Epidermal melanocyte (primary cell): ENCODE results near the gene IL12RB1.

Source experiments
- DNase-seq: peaks from one replicate; pipeline ENCODE4 v3.0.0; 2011; ENCODE audit warnings: low spot score; ENCODE audit not compliant: insufficient read length

IL12RB1 gene

DNA sequence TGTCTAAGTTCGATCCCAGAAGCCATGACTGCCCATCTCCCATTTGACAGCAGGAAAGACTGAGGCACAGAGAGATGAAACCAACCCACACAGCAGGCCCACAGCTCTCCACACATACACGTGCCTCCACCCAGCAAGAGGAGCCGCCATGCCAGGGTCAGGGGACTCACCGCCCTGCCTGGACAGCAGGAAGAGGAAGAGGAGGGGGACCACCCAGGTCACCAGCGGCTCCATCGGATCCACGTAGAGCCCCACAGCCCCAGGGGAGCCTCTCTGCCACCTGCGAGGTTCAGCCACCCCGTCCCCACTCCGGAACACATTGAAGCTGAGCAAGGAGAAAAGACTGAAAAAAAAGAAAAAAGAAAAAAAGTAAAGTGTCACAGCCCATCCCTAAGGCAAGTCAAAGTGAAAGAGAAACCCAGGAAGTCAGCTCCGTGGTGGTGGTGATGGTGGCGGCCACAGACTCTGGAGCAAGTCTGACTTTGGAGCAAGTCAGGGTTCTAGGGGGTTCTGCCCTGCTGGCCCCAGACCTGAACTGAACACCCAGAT is at the start of gene IL12RB1:
Gene IL12RB1, minus strand, starts transcription at position 345 of the 549 bp plus-strand sequence. Its CDS starts 111 bp downstream, at position 234.
- no peak for DNase-seq

DNA sequence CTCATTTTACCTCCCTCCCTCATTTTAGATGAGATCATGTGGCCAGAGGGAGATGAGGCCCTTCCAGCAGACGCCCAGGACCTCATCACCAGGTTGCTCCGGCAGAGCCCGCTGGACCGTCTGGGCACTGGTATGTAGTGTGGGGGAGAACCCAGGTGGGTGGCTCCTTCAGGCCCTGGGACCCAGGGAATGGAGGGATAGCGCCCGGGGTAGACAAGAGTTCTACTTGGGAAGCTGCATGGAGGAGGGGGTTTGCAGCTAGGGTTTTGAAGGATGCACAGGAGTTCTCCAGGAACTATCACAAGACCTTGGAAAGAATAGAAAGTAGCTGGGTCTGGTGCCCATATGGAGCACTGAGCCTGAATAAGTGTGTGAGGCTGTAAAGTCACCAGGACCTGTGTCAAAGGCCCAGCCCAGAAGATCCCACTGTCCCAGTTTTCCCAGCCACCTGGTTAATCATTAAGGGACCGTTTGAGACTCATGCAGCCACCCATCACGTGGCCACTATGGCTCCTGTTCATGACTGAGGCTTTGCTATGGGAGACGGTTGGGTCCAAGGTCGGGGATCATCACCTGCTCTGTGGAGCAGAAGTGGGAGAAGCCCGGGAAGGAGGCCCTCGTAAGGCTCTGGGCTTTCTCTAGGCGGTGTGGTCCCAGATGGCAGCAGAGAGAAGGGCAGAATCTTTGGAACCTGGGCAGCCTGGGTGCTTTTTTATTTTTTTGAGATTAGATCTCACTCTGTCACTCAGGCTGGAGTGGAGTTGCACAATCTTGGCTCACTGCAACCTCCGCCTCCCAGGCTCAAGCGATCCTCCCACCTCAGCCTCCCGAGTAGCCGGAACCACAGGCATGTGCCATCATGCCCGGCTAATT is 49.2 kb upstream of the IL12RB1 start:
- no peak for DNase-seq

DNA sequence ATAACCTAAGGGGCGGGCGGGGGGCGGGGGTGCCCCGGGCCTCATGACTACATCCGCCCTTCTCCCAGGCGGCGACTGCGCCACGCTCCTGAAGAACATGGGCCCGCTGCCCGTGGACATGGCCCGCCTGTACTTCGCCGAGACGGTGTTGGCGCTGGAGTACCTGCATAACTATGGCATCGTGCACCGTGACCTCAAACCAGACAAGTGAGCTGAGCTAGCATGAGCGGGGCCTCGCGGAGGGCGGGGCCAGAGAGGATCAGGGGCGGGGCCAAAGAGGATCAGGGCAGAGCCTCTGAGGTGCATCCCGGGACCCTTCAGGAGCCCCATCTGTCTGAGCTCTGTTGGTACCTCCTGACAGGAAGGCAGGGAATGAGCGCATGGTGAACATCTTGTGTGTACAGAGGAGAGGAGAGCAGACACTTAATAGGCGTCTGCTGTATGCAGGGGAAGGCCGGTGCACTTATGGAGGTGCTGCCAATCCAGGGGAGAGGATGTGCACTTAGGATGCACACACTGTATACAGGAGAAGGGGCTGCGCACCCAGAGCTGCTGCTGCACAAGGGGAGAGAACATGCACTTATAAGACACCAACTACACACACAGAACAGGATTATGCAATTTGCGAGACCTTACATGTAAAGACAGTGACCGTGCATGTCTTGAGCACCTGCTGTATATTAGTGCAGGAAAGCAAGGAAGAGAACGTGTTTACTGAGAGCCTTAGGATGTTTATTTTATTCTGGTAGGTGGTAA is 45.3 kb upstream of the IL12RB1 start:
- no peak for DNase-seq

DNA sequence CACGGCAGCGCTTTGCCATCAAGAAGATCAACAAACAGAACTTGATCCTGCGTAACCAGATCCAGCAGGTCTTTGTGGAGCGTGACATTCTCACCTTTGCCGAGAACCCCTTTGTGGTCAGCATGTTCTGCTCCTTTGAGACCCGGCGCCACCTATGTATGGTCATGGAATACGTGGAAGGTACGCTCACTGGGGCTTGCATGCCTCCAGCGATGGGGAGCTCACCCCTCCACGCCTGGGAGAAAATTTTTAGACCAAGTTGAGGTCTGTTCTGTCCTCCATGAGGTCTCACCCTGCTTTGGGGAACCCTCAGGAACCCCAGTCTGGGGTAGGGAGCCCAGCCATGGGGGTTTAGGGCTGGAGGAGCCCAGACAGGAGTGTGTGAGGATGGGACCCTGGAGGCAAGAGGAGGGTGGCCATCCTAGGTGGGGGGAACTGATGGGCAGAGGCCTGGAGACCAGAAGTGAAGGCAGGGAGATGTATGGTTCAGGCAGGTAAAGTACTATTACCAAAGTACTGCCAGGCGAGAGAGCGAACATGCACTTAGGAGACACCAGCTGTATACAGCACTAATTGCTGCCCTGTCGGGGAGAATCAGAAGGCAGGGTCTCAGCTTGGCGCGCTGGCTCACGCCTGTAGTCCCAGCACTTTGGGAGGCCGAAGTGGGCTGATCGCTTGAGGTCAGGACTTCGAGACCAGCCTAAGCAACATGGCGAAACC is 43.9 kb upstream of the IL12RB1 start:
- no peak for DNase-seq

DNA sequence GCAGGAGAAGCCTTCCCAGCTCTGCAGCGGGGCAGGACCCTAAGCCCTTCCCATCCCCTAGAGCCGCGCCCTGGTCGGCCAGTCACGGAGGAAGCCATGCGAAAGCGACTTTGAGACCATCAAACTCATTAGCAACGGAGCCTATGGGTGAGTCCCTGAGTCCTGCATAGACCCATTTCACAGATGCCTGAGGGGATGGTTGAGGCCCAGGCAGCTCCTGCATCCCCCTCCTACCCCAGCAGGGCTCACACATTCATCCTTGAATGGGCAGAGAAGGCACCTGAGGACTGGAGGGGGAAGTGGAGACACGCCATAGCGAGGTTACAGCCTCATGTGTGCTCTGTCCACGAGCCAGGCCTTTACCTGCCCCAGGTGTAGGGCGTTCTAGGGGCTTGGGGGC is 42.1 kb upstream of the IL12RB1 start:
- no peak for DNase-seq

DNA sequence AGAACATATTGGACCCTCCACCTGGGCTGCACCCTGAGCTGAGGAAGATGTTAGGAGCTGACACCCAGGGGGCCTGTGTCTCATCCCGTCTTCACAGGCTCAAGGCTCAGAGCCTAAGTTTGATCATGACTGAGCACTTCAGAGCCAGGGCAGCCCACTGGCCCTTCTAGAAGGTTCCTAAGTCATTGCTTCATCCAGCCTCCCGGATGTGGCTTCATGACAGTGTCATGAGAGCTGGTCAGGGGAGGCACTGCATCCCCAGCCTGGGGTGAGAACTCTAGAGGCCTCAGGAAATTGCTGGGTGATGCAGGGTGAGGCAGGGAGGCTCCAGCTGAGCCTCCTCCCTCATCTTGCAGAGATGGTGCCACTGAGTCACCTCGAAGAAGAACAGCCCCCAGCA is 41.3 kb upstream of the IL12RB1 start:
- no peak for DNase-seq

DNA sequence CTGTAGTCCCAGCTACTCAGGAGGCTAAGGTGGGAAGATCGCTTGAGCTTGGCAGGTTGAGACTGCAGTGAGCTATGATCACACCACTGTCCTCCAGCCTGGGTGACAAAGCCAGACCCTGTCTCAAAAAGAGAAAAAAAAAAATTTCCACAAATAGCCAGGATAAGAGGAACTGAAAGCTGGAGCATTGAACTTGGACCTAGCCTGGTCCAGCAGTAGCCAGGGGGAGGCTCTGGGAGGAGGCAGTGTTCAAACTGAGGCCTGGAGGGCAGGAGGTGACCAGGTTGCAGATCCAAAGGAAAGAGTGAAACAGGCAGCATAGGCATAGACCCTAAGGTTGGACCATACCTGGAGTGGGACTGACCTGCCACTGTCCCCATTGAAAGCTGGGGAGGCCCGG is 39.4 kb upstream of the IL12RB1 start:
- no peak for DNase-seq

DNA sequence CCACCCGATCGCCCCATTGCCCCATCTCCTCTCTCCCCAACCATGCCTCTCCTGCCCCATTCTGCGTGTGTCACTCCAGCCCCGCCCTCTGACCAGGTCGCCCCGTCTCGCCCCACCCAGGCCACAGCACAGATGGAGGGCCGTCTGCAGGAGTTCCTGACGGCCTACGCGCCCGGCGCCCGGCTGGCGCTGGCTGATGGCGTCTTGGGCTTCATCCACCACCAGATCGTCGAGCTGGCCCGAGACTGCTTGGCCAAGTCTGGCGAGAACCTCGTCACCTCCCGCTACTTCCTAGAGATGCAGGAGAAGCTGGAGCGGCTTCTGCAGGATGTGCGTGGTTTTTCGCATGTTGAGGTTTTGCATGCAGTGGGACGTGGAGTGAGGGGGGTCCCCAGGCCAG is 37.1 kb upstream of the IL12RB1 start:
- DNase-seq = no peak

DNA sequence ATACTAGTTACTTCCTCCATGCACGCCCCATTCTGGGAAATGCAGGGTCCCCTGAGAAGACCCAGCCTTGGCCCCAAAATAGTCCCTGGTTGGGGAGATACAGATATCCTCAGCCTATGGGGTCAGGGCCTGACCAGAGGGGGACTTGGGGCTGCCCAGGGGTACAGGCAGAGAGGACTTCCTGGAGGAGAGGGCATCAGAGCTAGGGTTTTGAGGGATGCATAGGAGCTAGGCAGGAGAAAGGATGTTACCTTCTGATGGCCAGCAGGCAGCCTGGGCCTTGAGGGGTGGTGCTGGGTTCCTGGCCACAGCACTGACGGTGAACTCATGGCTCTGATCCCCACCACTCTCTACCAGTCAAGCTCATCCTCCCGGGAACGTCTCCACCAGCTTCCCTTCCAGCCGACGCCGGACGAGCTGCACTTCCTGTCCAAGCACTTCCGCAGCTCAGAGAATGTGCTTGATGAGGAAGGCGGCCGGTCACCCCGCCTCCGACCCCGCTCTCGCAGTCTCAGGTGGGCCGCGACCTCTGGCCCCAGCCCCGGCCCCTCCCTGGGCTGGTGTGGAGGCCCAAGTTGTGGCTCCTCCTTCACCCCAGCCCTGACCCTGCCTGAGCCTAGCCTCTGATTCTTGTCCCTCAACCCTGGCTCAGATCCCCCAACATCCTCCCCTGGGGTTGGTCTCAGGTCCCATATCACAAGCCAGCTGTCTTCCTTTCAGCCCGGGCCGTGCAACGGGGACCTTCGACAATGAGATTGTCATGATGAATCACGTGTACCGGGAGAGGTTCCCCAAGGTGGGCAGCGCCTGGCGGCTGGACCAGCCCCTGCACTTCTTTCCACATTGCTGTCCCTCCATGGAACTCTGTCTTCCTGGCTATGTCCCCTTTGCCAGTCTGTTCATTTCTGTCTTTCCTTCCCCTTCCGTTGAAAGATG is 36.4 kb upstream of the IL12RB1 start:
- DNase-seq = no peak

DNA sequence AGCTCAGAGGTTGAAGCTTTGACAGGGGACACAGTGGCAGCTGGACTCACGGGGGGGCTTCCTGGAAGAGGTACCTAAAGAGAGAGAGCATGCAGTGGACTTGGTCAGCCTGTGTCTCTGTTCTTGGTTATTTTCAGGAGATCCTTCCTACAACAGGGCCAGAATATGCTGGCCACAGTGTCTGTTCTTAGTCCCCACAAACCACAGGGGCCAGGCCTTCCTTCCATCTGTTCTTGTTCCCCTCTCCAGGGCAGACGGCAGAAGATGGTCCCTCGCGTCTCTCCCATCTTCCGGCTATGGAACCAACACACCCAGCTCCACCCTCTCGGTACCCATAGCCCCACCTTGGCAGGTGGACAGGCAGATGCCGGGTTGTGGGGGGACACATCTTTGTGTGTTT is 35.7 kb upstream of the IL12RB1 start:
- no peak for DNase-seq

DNA sequence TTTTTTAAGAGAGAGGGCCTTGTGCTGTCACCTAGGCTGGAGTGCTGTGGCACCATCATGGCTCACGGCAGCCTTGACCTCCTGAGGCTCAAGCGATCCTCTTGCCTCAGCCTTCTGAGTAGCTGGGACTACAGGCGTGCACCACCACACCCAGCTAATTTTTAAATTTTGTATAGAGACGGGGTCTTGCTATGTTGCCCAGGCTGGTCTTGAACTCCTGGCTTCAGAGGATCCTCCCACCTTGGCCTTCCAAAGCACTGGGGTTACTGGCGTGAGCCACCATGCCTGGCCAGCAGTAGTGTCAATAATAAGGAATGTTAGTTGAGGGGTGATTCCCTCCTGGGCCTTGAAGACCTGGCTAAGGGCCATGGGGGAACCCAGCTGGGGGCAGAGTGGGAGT is 34.4 kb upstream of the IL12RB1 start:
- DNase-seq = no peak

DNA sequence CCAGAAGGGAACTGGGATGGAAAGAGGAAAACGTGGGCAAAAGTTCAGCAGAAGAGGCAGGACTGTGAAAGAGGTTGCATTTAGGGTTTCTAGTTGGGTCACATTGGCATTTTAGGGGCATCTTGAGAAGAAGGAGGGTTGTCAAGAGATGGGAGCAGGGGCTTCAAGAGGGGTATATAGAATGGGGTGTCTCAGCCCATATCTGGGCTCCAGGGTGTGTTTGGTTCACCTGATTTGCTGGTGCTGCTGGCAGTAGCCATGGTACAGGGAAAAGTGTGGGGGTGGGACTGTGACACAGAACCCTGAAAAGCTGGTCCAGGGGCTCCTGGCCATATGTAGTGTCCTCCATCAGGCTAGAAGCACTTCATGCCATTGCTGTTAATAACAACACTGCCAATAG is 33.4 kb upstream of the IL12RB1 start:
- DNase-seq = no peak

DNA sequence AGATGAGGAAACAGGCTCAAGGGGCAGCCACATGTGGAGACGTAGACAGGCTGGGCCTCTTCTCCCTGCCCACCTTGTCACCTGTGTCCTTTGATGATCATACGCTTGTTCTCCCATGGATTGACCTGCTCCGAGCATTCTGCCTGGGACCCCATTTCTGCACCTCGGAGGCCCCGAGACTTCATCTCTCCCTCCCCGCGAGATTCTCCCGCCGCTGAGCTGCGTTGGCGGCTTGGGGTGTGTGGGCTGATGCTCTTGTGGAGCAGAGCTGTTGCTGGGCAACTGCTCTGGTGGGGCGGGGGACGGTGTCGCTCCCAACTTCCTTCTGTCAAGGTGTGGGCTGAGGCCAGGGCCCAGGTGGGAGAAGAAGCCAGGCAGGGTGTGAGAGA is 33.0 kb upstream of the IL12RB1 start:
- DNase-seq = no peak

DNA sequence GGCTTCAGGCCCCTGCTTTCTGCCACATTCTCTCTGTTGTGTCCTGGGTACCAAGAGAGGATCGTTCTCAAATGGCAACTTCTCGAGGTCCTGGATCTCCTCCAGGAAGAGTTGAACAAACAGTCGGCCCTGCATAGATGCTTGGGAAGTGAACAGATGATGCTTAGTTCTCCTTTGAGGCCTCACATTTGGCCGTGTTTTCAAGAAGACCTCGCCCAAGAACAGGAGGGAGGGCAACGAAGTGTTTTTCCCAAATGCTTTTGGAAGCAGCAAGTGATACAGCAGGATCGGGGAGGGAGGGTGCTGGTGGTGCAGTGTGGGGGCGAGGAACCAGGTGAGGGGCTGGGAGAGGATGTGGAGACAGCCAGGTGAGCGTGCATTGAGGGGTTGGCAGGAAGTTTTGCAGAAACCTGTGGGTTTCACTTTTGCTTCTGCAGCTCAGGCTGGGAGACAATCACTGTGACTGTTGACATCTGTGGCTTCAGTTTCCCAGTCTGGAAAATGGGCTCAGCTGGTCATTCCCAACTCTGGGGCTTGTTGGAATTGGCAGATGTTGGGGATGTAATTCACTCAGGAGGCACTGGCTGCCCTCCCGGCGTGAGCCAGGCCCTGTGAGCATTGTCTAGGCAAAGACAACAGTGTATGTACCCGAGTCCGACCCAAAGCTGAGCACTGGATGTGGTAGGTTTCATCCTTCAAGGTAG is 32.4 kb upstream of the IL12RB1 start:
- DNase-seq = no peak

DNA sequence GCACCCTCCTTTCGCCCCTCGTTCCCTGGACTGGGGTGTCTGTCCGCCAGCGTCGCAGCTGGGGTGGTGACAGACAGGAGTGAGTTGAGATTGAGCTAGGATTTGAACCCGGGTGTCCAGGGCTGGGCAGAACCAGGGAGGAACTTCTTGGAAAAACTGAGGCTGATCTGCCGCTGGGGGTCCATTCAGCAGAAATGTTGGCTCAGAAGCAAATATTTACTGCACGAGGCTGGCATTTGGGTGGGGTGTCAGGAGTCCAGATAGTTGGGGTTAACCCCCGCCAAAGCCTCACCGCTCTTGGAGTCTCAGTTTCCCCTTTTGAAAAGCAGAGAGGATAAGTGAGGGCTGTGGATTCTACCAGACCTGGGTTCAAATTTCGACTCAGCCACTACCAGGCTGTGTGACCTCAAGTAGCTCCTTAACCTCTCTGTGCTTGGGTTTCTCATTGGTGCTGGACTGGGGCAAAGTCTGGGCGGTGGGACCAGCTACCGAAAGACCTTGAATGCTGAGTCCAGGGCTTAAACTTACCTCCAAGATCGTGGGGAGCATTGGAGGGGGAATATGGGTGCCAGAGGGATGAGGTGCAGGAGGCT is 31.8 kb upstream of the IL12RB1 start:
- no peak for DNase-seq

DNA sequence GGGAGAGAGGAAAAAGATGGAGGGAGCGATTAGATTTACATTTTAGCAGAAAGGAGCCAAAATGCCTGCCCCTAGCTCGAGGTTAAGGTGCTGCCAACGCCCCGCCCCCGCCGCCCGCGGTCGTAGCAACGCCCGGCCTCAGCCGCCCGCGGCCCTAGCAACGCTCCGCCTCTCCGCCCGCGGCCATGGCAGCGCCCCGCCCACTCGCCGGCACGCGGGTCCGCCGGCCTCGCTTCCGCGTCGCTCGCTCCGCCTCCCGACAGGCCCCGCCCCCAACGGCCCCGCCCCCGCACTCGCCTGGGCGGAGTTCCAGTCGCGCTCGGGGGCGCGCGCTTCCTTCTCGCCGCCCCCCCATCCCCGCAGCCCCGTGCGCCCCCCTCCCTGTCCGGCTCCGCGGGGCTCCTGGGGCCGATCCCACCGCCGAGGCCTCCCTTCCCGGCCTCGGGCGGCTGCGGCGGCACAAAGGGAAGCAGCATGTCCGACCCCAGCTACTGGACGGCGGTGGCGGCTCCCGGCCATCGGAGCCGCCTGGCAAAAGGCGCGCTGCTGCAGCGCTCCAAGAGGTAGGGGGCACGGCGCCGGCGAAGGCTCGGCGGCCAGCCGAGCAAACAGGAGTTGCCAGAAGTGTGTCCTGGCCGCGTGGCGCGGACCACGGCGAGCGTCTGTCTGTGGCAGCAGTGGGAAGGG is 31.1 kb upstream of the IL12RB1 start:
- peak; percentile 86 for DNase-seq

DNA sequence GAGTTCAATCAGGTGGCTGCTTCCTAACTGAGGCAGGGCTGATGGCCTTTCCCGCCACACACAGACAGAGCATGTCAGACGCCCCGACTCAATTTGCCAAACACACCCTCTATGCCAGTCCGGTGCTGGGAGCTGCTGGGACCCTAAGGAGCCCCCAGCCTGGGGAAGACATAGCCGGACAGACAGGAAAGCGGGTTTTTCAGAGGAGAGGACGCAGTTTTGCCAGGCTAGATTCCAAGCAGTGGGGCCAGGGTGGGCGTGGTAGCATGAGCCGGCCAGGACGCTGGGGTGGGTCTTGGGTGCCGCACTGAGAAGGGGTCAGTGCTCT is 30.6 kb upstream of the IL12RB1 start:
- no peak for DNase-seq

DNA sequence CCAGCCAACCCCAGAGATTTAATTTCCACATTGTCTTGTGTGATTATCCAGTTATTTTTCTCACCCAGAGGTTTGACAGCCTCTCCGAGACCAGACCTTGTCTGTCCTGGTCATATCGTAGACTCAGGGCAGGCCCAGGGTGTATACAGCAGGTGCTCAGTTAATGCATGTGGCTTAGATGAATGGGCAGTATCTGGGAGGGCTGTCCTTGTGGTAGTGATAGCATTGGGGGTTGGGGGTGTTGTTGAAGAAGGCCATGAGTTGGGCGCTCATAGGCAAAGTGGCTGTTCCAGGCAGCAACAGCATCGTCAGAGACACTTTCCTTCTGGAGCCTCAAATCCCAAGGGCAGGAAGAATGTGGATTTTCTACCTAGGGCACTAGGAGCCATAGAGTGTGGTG is 27.7 kb upstream of the IL12RB1 start:
- no peak for DNase-seq

DNA sequence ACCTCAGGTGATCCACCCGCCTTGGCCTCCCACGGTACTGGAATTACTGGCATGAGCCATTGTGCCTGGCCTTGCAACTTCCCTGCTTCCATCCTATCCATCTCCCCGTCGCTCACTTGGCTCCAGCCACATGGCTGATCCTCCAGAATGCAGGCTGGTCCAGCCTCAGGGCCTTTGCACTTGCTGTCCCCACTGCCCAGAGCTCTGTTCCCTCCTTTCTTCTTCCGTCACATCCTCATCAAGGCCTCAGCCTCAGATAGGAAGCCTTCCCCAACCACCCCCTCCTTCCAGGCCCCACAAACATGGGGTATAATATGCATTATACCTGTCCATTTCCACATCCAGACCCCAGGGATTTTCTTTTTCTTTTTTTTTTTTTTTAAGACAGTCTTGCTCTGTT is 27.1 kb upstream of the IL12RB1 start:
- no peak for DNase-seq
